ENCODE measurements around the gene CEP72.

DNA sequence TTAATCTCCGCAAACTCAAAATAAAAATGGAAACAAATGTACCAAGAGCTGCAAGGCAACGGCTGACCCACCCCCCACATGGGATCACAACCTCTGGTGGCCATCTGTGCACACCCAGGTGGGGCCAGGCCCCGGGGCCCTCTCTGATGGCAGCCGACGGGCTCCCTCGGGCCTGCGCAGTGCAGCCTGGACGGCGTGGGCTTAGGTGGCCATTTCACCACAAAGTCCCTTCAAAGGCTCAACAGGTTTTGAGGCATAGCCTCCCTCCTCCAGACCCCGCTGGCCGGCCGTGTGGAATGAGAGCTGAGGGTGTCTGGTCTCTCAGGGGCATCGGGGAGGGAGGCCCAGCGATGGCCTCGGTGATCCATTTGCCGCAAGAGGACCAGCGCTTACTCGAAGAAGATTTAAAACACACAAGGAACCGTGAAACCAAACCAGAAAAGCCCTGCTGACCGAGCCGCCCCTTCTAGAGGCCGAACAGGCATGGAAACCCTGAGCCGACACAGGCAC is 42.7 kb upstream of the CEP72 start:
- TF ChIP-seq SP1 (IDR thresholded peaks at IDR 0.05), result no peak
- no peak for TF ChIP-seq CTBP1 (IDR thresholded peaks at IDR 0.05; ENCODE audit: borderline replicate concordance)
- TF ChIP-seq FOXA1 (IDR thresholded peaks at IDR 0.05), result no peak
- no peak for TF ChIP-seq FOXM1 (IDR thresholded peaks at IDR 0.05; ENCODE audit: borderline replicate concordance)
